Endothelial cell of umbilical vein (primary cell): Measurements from ENCODE around the gene HERPUD1. TPM values are rescaled to one million over a fixed set of nuclear protein-coding genes. Genes with fewer than 3 reads are reported as not detected.

Experiments
- BruUV-seq: library from RNA; stranded (reverse); fragments of 400-500 nt; replicated peaks from 2 replicates; lab custom pipeline; 2021; lab: Mats Ljungman, UMichigan
- CTCF ChIA-PET: fragments of 300-600, 350-600 bp; sonication (Branson Sonifier 250); formaldehyde crosslinking; loops from one replicate; lab custom pipeline; 2021; ENCODE audit warnings: antibody characterized with exemption, inconsistent platforms; lab: Charles Lee
- POLR2A ChIA-PET: fragments of 300-600, 350-600 bp; sonication (Branson Sonifier 250); formaldehyde crosslinking; loops from one replicate; lab custom pipeline; 2021; ENCODE audit warnings: antibody characterized with exemption, inconsistent platforms; lab: Charles Lee
- DNase-seq: peaks from one replicate; pipeline ENCODE4 v3.0.0-alpha.2; 2011; ENCODE audit warnings: low read depth, low spot score
- FAIRE-seq: peaks from 2 replicates; lab custom pipeline; 2011; peaks lifted over from hg19 to GRCh38; lab: Jason Lieb, UNC
- H2AFZ ChIP-seq: 2 replicates; pipeline ENCODE4 v1.6.0; 2012; ENCODE audit warnings: low read depth, low read length, control low read depth, inconsistent platforms
- H3K27ac ChIP-seq: 2 replicates; pipeline ENCODE4 v1.5.1; 2011; ENCODE audit warnings: low read depth, mild to moderate bottlenecking, control low read depth, low read length, moderate library complexity; ENCODE audit not compliant: insufficient read depth
- H3K27me3 ChIP-seq, 2 experiments: 2 replicates each; pipeline versions ENCODE4 v1.6.0 to v1.6.1; 2011; ENCODE audit warnings: low read length in 2 of 2, mixed read lengths in 1 of 2; ENCODE audit not compliant: control insufficient read depth in 2 of 2, insufficient read depth in 2 of 2
- H3K36me3 ChIP-seq, 2 experiments: 2 replicates in 1 of 2; 3 replicates in 1 of 2; pipeline ENCODE4 v1.5.1; 2011; ENCODE audit warnings: low read length in 2 of 2, mild to moderate bottlenecking in 1 of 2, moderate library complexity in 1 of 2; ENCODE audit not compliant: control insufficient read depth in 2 of 2, insufficient read depth in 2 of 2; ENCODE audit errors: extremely low read depth in 1 of 2
- H3K4me1 ChIP-seq: 3 replicates; pipeline ENCODE4 v1.5.1; 2011; ENCODE audit warnings: mild to moderate bottlenecking, low read length; ENCODE audit not compliant: control insufficient read depth, insufficient read depth; ENCODE audit errors: extremely low read depth
- H3K4me2 ChIP-seq: 2 replicates; pipeline ENCODE4 v1.6.1; 2011; ENCODE audit warnings: low read length, control low read depth, mixed read lengths; ENCODE audit not compliant: insufficient read depth
- H3K4me3 ChIP-seq, 3 experiments: fragments of 200-600 bp in 1 of 3; sonication (generic), shearing (Covaris generic) in 1 of 3; replicated peaks in 1 of 3; 2 replicates each; pipeline ENCODE4 v1.5.1; 2011 to 2016; ENCODE audit warnings: control low read depth in 3 of 3, low read length in 3 of 3, mild to moderate bottlenecking in 2 of 3, inconsistent platforms in 1 of 3, low read depth in 1 of 3, moderate library complexity in 1 of 3; ENCODE audit not compliant: insufficient read depth in 1 of 3
- H3K79me2 ChIP-seq: 2 replicates; pipeline ENCODE4 v1.6.0; 2012; ENCODE audit warnings: low read length, inconsistent platforms; ENCODE audit not compliant: control insufficient read depth, insufficient read depth
- H3K9ac ChIP-seq: replicated peaks from 2 replicates; pipeline ENCODE3; 2011; ENCODE audit warnings: low read length, control low read depth; ENCODE audit not compliant: insufficient read depth; ENCODE audit errors: extremely low read depth
- H3K9me1 ChIP-seq: replicated peaks from 3 replicates; pipeline ENCODE4 v1.6.0; 2011; ENCODE audit warnings: mild to moderate bottlenecking, low read length; ENCODE audit not compliant: control insufficient read depth, insufficient read depth; ENCODE audit errors: extremely low read depth
- H3K9me3 ChIP-seq: replicated peaks from 2 replicates; pipeline ENCODE4 v1.5.1; 2012; ENCODE audit warnings: low read length, inconsistent platforms; ENCODE audit not compliant: control insufficient read depth, insufficient read depth
- H4K20me1 ChIP-seq: replicated peaks from 2 replicates; pipeline ENCODE3; 2011; ENCODE audit warnings: mild to moderate bottlenecking, low read length; ENCODE audit not compliant: control insufficient read depth, insufficient read depth; ENCODE audit errors: extremely low read depth
- CTCF ChIP-seq, 2 donors: IDR thresholded peaks; 1 replicate in 1 of 2; 2 replicates in 1 of 2; pipeline ENCODE4 v1.5.1; 2011; ENCODE audit warnings: low read length in 2 of 2, mild to moderate bottlenecking in 2 of 2, moderate library complexity in 2 of 2, control low read depth in 1 of 2, inconsistent platforms in 1 of 2, low read depth in 1 of 2; ENCODE audit not compliant: insufficient read depth in 1 of 2; ENCODE audit errors: extremely low read depth in 1 of 2
- EZH2 ChIP-seq: IDR thresholded peaks from 2 replicates; pipeline ENCODE4 v1.6.1; 2012; ENCODE audit warnings: borderline replicate concordance, low read depth, mild to moderate bottlenecking, moderate library complexity, low read length, inconsistent platforms; ENCODE audit not compliant: severe bottlenecking
- FOS ChIP-seq: IDR thresholded peaks from 2 replicates; pipeline ENCODE4 v1.6.1; 2011; ENCODE audit warnings: mild to moderate bottlenecking, low read length, moderate library complexity, borderline replicate concordance; ENCODE audit not compliant: insufficient read depth
- GATA2 ChIP-seq: IDR thresholded peaks from 2 replicates; pipeline ENCODE4 v1.7.0; 2011; ENCODE audit warnings: low read depth, mild to moderate bottlenecking, moderate library complexity, mixed read lengths, low read length; ENCODE audit not compliant: insufficient read length, insufficient read depth
- JUN ChIP-seq: IDR thresholded peaks from 2 replicates; pipeline ENCODE4 v1.6.1; 2011; ENCODE audit warnings: borderline replicate concordance, low read depth; ENCODE audit not compliant: insufficient read length, insufficient read depth
- MYC ChIP-seq: IDR thresholded peaks from one replicate; pipeline ENCODE4 v1.6.1; 2011; ENCODE audit warnings: mild to moderate bottlenecking, low read depth, low read length
- POLR2A ChIP-seq: IDR thresholded peaks from 2 replicates; pipeline ENCODE4 v1.6.1; 2012; ENCODE audit warnings: low read depth, mild to moderate bottlenecking, control low read depth, low read length
- POLR2AphosphoS5 ChIP-seq: IDR thresholded peaks from 2 replicates; pipeline ENCODE4 v1.6.1; 2012; ENCODE audit warnings: low read depth, mild to moderate bottlenecking, control low read depth, low read length, moderate library complexity; ENCODE audit not compliant: insufficient read depth
- dilution Hi-C: fragments of 300-500 bp; cut with MboI; formaldehyde crosslinking; loops from one replicate; pipeline ENCODE4 v1.15.0; 2019; ENCODE audit warnings: low sequenced_read_pairs; ENCODE audit not compliant: extremely low pct_ligation_motif_present
- intact Hi-C: fragments of 100-400 bp; cut with micrococcal nuclease; formaldehyde crosslinking; loops from one replicate; pipeline ENCODE4 v1.10.0; 2022
- polyA plus RNA-seq, 4 experiments: library from polyadenylated mRNA; depleted of rRNA in 3 of 4; stranded (reverse) in 3 of 4; unstranded in 1 of 4; fragments of >200 nt; gene quantifications; 2 replicates each; pipeline versions ENCODE4 v1.2.1 to v1.2.3, GENCODE V29; 2011 to 2012; ENCODE audit warnings: missing spikeins in 1 of 4
- total RNA-seq: library from RNA; stranded (reverse); gene quantifications from 2 replicates; pipeline ENCODE4 v1.2.3, GENCODE V29; 2021
- TF ChIP-seq, protein P1 (sequence below): IDR thresholded peaks from 2 replicates; pipeline ENCODE4 v1.6.1; 2011; ENCODE audit not compliant: insufficient read depth, insufficient read length

Gene HERPUD1
- total and polyA plus RNA-seq, 2 donors (not counting 3 experiments of a cell fraction or from before 2014, with no cell fraction given): 107 to 109 TPM

- TF ChIP-seq EZH2 (no peak), CTCF (IDR thresholded peaks at IDR 0.05; ENCODE audit: extremely low read depth in 1 of 2, insufficient read depth in 1 of 2, low read depth in 1 of 2, low read length in 2 of 2) (no peak), MYC (no peak), FOS (no peak), GATA2 (no peak), JUN (no peak), POLR2A (no peak), POLR2AphosphoS5 (no peak)
- TF ChIP-seq, protein P1, sequence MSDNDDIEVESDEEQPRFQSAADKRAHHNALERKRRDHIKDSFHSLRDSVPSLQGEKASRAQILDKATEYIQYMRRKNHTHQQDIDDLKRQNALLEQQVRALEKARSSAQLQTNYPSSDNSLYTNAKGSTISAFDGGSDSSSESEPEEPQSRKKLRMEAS: no peak
- no peak for FAIRE-seq
- no peak overlapping the region for H2AFZ ChIP-seq
- H3K9ac ChIP-seq: no peak overlapping the region
- DNase-seq: no peak
- POLR2A ChIA-PET: no interaction called here
- dilution Hi-C loops (no loop called here), intact Hi-C loops (no loop called here)
- BruUV-seq: no TSS peak
- no peaks in the 10 kb centered on the region for H3K27me3 ChIP-seq
- no peaks in the 10 kb centered on the region for H3K36me3 ChIP-seq
- peaks cover 4% of the 10 kb centered on the region for H3K79me2 ChIP-seq
- H3K27ac ChIP-seq: no peak overlapping the region
- peaks cover 5% of the 10 kb centered on the region for H3K4me1 ChIP-seq
- no peak overlapping the region for H3K4me3 ChIP-seq
- H4K20me1 ChIP-seq: no peaks in the 10 kb centered on the region
- H3K4me2 ChIP-seq: no peak overlapping the region
- no peaks in the 10 kb centered on the region for H3K9me1 ChIP-seq
- H3K9me3 ChIP-seq: no peaks in the 10 kb centered on the region
- CTCF ChIA-PET: interaction anchor here (1.7 kb wide), 1 partner anchor 10 kb away, joined by 7 read pairs; no protein-coding TSS in a partner anchor
These were observed 4.5 kb upstream of the HERPUD1 start for GRCh38 chr16:56927471-56927870.
